ENCODE results near the gene KNDC1.

GRCh38 chr10:133126431-133127290 lies 33.4 kb upstream of the KNDC1 start:
- no peak for TF ChIP-seq CTCF (IDR thresholded peaks at IDR 0.05)
- TF ChIP-seq POLR2AphosphoS5 (IDR thresholded peaks at IDR 0.05) = no peak
- TF ChIP-seq POLR2A (IDR thresholded peaks at IDR 0.05) = no peak
